GM23338 (cell line): ENCODE results near the gene ICE1. TPM values are rescaled to one million over a fixed set of nuclear protein-coding genes. Genes with fewer than 3 reads are reported as not detected.

Source experiments
- ATAC-seq: fragments of 200-7000 bp; cut with Tn5 transposase; 3 replicates; pipeline ENCODE4 v1.9.1; 2020
- DNase-seq: peaks from one replicate; pipeline ENCODE4 v3.0.0-alpha.2; 2015; ENCODE audit warnings: low spot score
- H2AFZ ChIP-seq: fragments of 200-600 bp; sonication (generic); 2 replicates; pipeline ENCODE4 v1.8.0; 2016; ENCODE audit warnings: antibody characterized with exemption, mild to moderate bottlenecking, moderate library complexity
- H3F3A ChIP-seq: fragments of 200-600 bp; sonication (generic); replicated peaks from 2 replicates; pipeline ENCODE4 v1.8.0; 2017; ENCODE audit warnings: antibody characterized with exemption, mixed run types, low read depth
- H3K27ac ChIP-seq: fragments of 200-600 bp; sonication (generic); 2 replicates; pipeline ENCODE4 v1.6.1; 2016; ENCODE audit warnings: low read depth
- H3K27me3 ChIP-seq: fragments of 200-600 bp; sonication (generic); 2 replicates; pipeline ENCODE4 v1.8.0; 2016; ENCODE audit warnings: mild to moderate bottlenecking, mixed run types, moderate library complexity; ENCODE audit not compliant: insufficient read depth
- H3K36me3 ChIP-seq: fragments of 200-600 bp; sonication (generic); 2 replicates; pipeline ENCODE4 v1.8.0; 2016; ENCODE audit warnings: mild to moderate bottlenecking; ENCODE audit not compliant: insufficient read depth
- H3K4me1 ChIP-seq: fragments of 200-600 bp; sonication (generic); 2 replicates; pipeline ENCODE4 v1.8.0; 2016; ENCODE audit warnings: mild to moderate bottlenecking, moderate library complexity; ENCODE audit not compliant: insufficient read depth
- H3K4me2 ChIP-seq: fragments of 200-600 bp; sonication (generic); 2 replicates; pipeline ENCODE4 v1.7.1; 2017; ENCODE audit warnings: mixed run types
- H3K4me3 ChIP-seq: fragments of 200-600 bp; sonication (generic); 2 replicates; pipeline ENCODE4 v1.6.1; 2016; ENCODE audit warnings: mixed run types
- H3K79me2 ChIP-seq: fragments of 200-600 bp; sonication (generic); replicated peaks from 2 replicates; pipeline ENCODE4 v1.8.0; 2017; ENCODE audit warnings: mild to moderate bottlenecking; ENCODE audit not compliant: insufficient read depth
- H3K9me2 ChIP-seq: fragments of 200-600 bp; sonication (generic); 2 replicates; pipeline ENCODE4 v1.8.0; 2017; ENCODE audit not compliant: insufficient read depth
- H4K20me1 ChIP-seq: fragments of 200-600 bp; sonication (generic); replicated peaks from 2 replicates; pipeline ENCODE4 v1.8.0; 2017; ENCODE audit warnings: mild to moderate bottlenecking; ENCODE audit not compliant: insufficient read depth
- H3K27ac Mint-ChIP-seq: 2 replicates; pipeline ENCODE4 v1.8.0; 2020; ENCODE audit warnings: inconsistent platforms, mild to moderate bottlenecking, moderate library complexity, mixed read lengths
- H3K27me3 Mint-ChIP-seq: 3 replicates; pipeline ENCODE4 v1.8.0; 2022; ENCODE audit warnings: low read depth, mild to moderate bottlenecking, moderate library complexity, mixed read lengths, inconsistent platforms; ENCODE audit not compliant: insufficient read depth, poor library complexity
- H3K36me3 Mint-ChIP-seq: 3 replicates; pipeline ENCODE4 v1.8.0; 2021; ENCODE audit warnings: low read depth, mild to moderate bottlenecking, inconsistent platforms, moderate library complexity, mixed read lengths
- H3K4me1 Mint-ChIP-seq: 3 replicates; pipeline ENCODE4 v1.8.0; 2020; ENCODE audit warnings: mild to moderate bottlenecking, inconsistent platforms, mixed read lengths
- H3K4me3 Mint-ChIP-seq: 3 replicates; pipeline ENCODE4 v1.8.0; 2021; ENCODE audit warnings: moderate library complexity, mild to moderate bottlenecking, inconsistent platforms, mixed read lengths
- H3K9me3 Mint-ChIP-seq: 3 replicates; pipeline ENCODE4 v1.8.0; 2020; ENCODE audit warnings: moderate library complexity, mild to moderate bottlenecking, inconsistent platforms, mixed read lengths
- CREB1 ChIP-seq: fragments of 250-450 bp; sonication (Bioruptor Pico); IDR thresholded peaks from 2 replicates; pipeline ENCODE4 v1.5.0; 2020; ENCODE audit warnings: low read depth, mild to moderate bottlenecking, moderate library complexity
- CTCF ChIP-seq, 2 experiments: fragments of 200-600 bp in 1 of 2; sonication (generic) in 1 of 2; conservative IDR thresholded peaks; 2 replicates each; pipeline versions ENCODE4 v1.5.1 to v1.6.1; 2016 to 2017; ENCODE audit warnings: antibody characterized with exemption in 2 of 2, low read depth in 2 of 2, mild to moderate bottlenecking in 2 of 2, moderate library complexity in 1 of 2
- ETS1 ChIP-seq: IDR thresholded peaks from 2 replicates; pipeline ENCODE4 v1.6.1; 2016; ENCODE audit warnings: antibody characterized with exemption
- EZH2 ChIP-seq: fragments of 200-600 bp; sonication (generic); IDR thresholded peaks from one replicate; pipeline ENCODE4 v1.8.0; 2017; ENCODE audit warnings: antibody characterized with exemption, mild to moderate bottlenecking, low read depth; ENCODE audit not compliant: unreplicated experiment
- EZH2phosphoT487 ChIP-seq: fragments of 200-600 bp; sonication (generic); IDR thresholded peaks from one replicate; pipeline ENCODE4 v1.8.1; 2018; ENCODE audit warnings: antibody characterized with exemption; ENCODE audit not compliant: unreplicated experiment
- JUNB ChIP-seq: IDR thresholded peaks from one replicate; pipeline ENCODE4 v1.6.1; 2016; ENCODE audit warnings: antibody characterized with exemption; ENCODE audit not compliant: unreplicated experiment
- NANOG ChIP-seq: IDR thresholded peaks from 2 replicates; pipeline ENCODE4 v1.6.1; 2016; ENCODE audit warnings: antibody characterized with exemption, borderline replicate concordance
- POLR2AphosphoS5 ChIP-seq: IDR thresholded peaks from 2 replicates; pipeline ENCODE4 v1.6.1; 2016; ENCODE audit warnings: antibody characterized with exemption, low read depth
- REST ChIP-seq: IDR thresholded peaks from one replicate; pipeline ENCODE4 v1.6.1; 2018; ENCODE audit warnings: antibody characterized with exemption; ENCODE audit not compliant: unreplicated experiment
- STAT1 ChIP-seq: IDR thresholded peaks from one replicate; pipeline ENCODE4 v1.6.1; 2016; ENCODE audit warnings: antibody characterized with exemption; ENCODE audit not compliant: unreplicated experiment
- ZNF114 ChIP-seq: fragments of 250-450 bp; sonication (Bioruptor Pico); IDR thresholded peaks from 2 replicates; pipeline ENCODE4 v1.5.0; 2020; ENCODE audit warnings: mild to moderate bottlenecking, moderate library complexity
- ZNF331 ChIP-seq: fragments of 250-450 bp; sonication (Bioruptor Pico); IDR thresholded peaks from 2 replicates; pipeline ENCODE4 v1.5.0; 2020; ENCODE audit warnings: low read depth, mild to moderate bottlenecking, moderate library complexity
- ZNF462 ChIP-seq: fragments of 250-450 bp; sonication (Bioruptor Pico); IDR thresholded peaks from 2 replicates; pipeline ENCODE4 v1.5.0; 2020; ENCODE audit warnings: mild to moderate bottlenecking, moderate library complexity
- polyA plus RNA-seq: library from polyadenylated mRNA; unstranded; fragments of >200 nt; fragmentation: Nextera tagmentation; extraction: Ambion mirVana; gene quantifications from 2 replicates; pipeline ENCODE4 v1.2.1, GENCODE V29; 2016
- total RNA-seq: library from RNA; depleted of rRNA; stranded (reverse); fragments of >200 nt; shearing (Covaris generic); gene quantifications from 2 replicates; pipeline ENCODE4 v1.2.3, GENCODE V29; 2014

Gene ICE1
- total and polyA plus RNA-seq, 2 experiments from 2014 or later, result 59.5 to 65.1 TPM

- H3K27me3 ChIP-seq, result no peaks in the 10 kb centered on the region
- no peaks in the 10 kb centered on the region for H3K9me2 ChIP-seq
- H2AFZ ChIP-seq, result no peak overlapping the region
- no peak overlapping the region for H3K4me3 ChIP-seq
- Mint-ChIP-seq H3K27me3 (peaks cover 4% of the 10 kb centered on the region), H3K27ac (no peak overlapping the region), H3K36me3 (0 out of 3 replicates have a peak, but pooled peaks cover 3% of the 10 kb centered on the region), H3K4me3 (no peak overlapping the region), H3K9me3 (peaks cover 5% of the 10 kb centered on the region; the same call in 1 of the 3 replicates), H3K4me1 (peaks cover 6% of the 10 kb centered on the region)
- H3K36me3 ChIP-seq, result no peaks in the 10 kb centered on the region
- H4K20me1 ChIP-seq, result no peaks in the 10 kb centered on the region
- no peaks in the 10 kb centered on the region for H3K79me2 ChIP-seq
- no peak overlapping the region for H3K4me2 ChIP-seq
- no peaks in the 10 kb centered on the region for H3F3A ChIP-seq
- no peaks in the 10 kb centered on the region for H3K4me1 ChIP-seq
- ATAC-seq, result no peak
- no peak for DNase-seq
- H3K27ac ChIP-seq, result no peak overlapping the region
- TF ChIP-seq STAT1 (no peak), JUNB (no peak), NANOG (no peak), EZH2phosphoT487 (no peak), ZNF331 (CRISPR knock-in tag) (no peak), ZNF462 (no peak), CREB1 (no peak), ZNF114 (CRISPR knock-in tag) (no peak), EZH2 (no peak), CTCF (conservative IDR thresholded peaks at IDR 0.05; ENCODE audit: low read depth in 2 of 2) (no peak), POLR2AphosphoS5 (no peak), ETS1 (no peak), REST (no peak)
These were observed 24.4 kb upstream of the ICE1 start for GRCh38 chr5:5398071-5398470.
